Right lobe of liver (tissue), 4 donors: ENCODE results near the gene HIVEP2.

Experiments used
- CTCF ChIP-seq, 4 donors: fragments of 200-600 bp in 3 of 4; fragments of 450-650 bp in 1 of 4; IDR thresholded peaks; one replicate each; pipeline versions ENCODE4 v1.5.1 to v1.8.0; 2016 to 2022; ENCODE audit warnings: antibody characterized with exemption in 4 of 4, mild to moderate bottlenecking in 2 of 4
- POLR2A ChIP-seq: fragments of 450-650 bp; IDR thresholded peaks from one replicate; pipeline ENCODE4 v1.6.1; 2017; ENCODE audit warnings: antibody characterized with exemption, mild to moderate bottlenecking
- donor health status: DM: no; HTN: no; CAD: no.
- donor health status: DM: no; HTN: no; CAD: no.
- donor health status: DM: no; HTN: yes; CAD: no.

GRCh38 chr6:142800240-142800639 lies 144.7 kb downstream of the HIVEP2 start:
- TF ChIP-seq CTCF (IDR thresholded peaks at IDR 0.05), result no peak
- TF ChIP-seq POLR2A, result no peak
